Mesenchymal stem cell (in vitro differentiated cells and primary cell): ENCODE data around the gene CSPG4.
"Not testable (repeated sequence)": the region's sequence is repeated elsewhere in the genome, so short reads cannot be mapped to it uniquely, and the experiment has no call there.

ENCODE experiments used
- DNase-seq: peaks from one replicate; pipeline ENCODE4 v3.0.0-alpha.2; 2013
- H2AFZ ChIP-seq: one replicate; pipeline ENCODE4 v1.6.1; 2013; ENCODE audit warnings: low read depth, mild to moderate bottlenecking, control low read depth, inconsistent platforms, low read length, moderate library complexity
- H2AK5ac ChIP-seq: 2 replicates; pipeline ENCODE4 v1.6.1; 2013; ENCODE audit warnings: low read length, moderate library complexity, mild to moderate bottlenecking, inconsistent platforms; ENCODE audit not compliant: severe bottlenecking
- H2BK120ac ChIP-seq: one replicate; pipeline ENCODE4 v1.6.1; 2013; ENCODE audit warnings: low read depth, mild to moderate bottlenecking, inconsistent platforms, low read length, moderate library complexity
- H2BK12ac ChIP-seq, 2 experiments: one replicate each; pipeline ENCODE4 v1.6.1; 2013; ENCODE audit warnings: inconsistent platforms in 2 of 2, low read length in 2 of 2, mild to moderate bottlenecking in 2 of 2, moderate library complexity in 2 of 2, control low read depth in 1 of 2
- H2BK15ac ChIP-seq: one replicate; pipeline ENCODE4 v1.6.1; 2013; ENCODE audit warnings: mild to moderate bottlenecking, low read depth, inconsistent platforms; ENCODE audit not compliant: poor library complexity, severe bottlenecking
- H2BK5ac ChIP-seq: 2 replicates; pipeline ENCODE4 v1.6.1; 2013; ENCODE audit warnings: low read depth, mild to moderate bottlenecking, low read length, control low read depth, inconsistent platforms; ENCODE audit not compliant: poor library complexity, severe bottlenecking
- H3K14ac ChIP-seq, 2 experiments: one replicate each; pipeline ENCODE4 v1.6.1; 2013; ENCODE audit warnings: inconsistent platforms in 2 of 2, low read length in 2 of 2, control low read depth in 1 of 2, mild to moderate bottlenecking in 1 of 2, moderate library complexity in 1 of 2
- H3K18ac ChIP-seq, 2 experiments: one replicate each; pipeline ENCODE4 v1.6.1; 2013; ENCODE audit warnings: inconsistent platforms in 2 of 2, low read length in 2 of 2, control low read depth in 1 of 2, low read depth in 1 of 2, mild to moderate bottlenecking in 1 of 2
- H3K23ac ChIP-seq, 2 experiments: one replicate each; pipeline ENCODE4 v1.6.1; 2013; ENCODE audit warnings: inconsistent platforms in 2 of 2, low read length in 2 of 2, mild to moderate bottlenecking in 2 of 2, moderate library complexity in 2 of 2, control low read depth in 1 of 2
- H3K27ac ChIP-seq: 2 replicates; pipeline ENCODE4 v1.5.1; 2013; ENCODE audit warnings: mild to moderate bottlenecking, moderate library complexity, low read length, control low read depth, inconsistent platforms; ENCODE audit not compliant: poor library complexity, severe bottlenecking
- H3K27me3 ChIP-seq, 2 experiments: 2 replicates each; pipeline versions ENCODE4 v1.6.1 to v1.7.0; 2013; ENCODE audit warnings: low read length in 2 of 2, mild to moderate bottlenecking in 2 of 2, moderate library complexity in 2 of 2, control low read depth in 1 of 2, inconsistent platforms in 1 of 2; ENCODE audit not compliant: control insufficient read depth in 1 of 2, insufficient read depth in 1 of 2
- H3K36me3 ChIP-seq, 2 experiments: 2 replicates each; pipeline versions ENCODE4 v1.6.1 to v1.7.0; 2013; ENCODE audit warnings: low read length in 2 of 2, control low read depth in 1 of 2, inconsistent platforms in 1 of 2, low read depth in 1 of 2, mild to moderate bottlenecking in 1 of 2; ENCODE audit not compliant: insufficient read depth in 2 of 2, control insufficient read depth in 1 of 2
- H3K4ac ChIP-seq, 2 experiments: one replicate each; pipeline ENCODE4 v1.6.1; 2013; ENCODE audit warnings: inconsistent platforms in 2 of 2, low read length in 2 of 2, mild to moderate bottlenecking in 2 of 2, moderate library complexity in 2 of 2, control low read depth in 1 of 2, low read depth in 1 of 2
- H3K4me1 ChIP-seq: 2 replicates; pipeline ENCODE4 v1.6.1; 2013; ENCODE audit warnings: low read depth, low read length, control low read depth; ENCODE audit not compliant: control insufficient read depth, insufficient read depth
- H3K4me2 ChIP-seq: 2 replicates; pipeline ENCODE4 v1.6.1; 2013; ENCODE audit warnings: low read length, mild to moderate bottlenecking, inconsistent platforms; ENCODE audit not compliant: poor library complexity, severe bottlenecking
- H3K4me3 ChIP-seq, 2 experiments: 2 replicates each; pipeline versions ENCODE4 v1.5.1 to v1.7.0; 2013; ENCODE audit warnings: low read length in 2 of 2, mild to moderate bottlenecking in 2 of 2, control low read depth in 1 of 2, low read depth in 1 of 2; ENCODE audit not compliant: insufficient read depth in 1 of 2
- H3K79me1 ChIP-seq: replicated peaks from 2 replicates; pipeline ENCODE4 v1.6.1; 2013; ENCODE audit warnings: mild to moderate bottlenecking, control low read depth, low read length, inconsistent platforms; ENCODE audit not compliant: poor library complexity, severe bottlenecking
- H3K9ac ChIP-seq: 2 replicates; pipeline ENCODE4 v1.7.0; 2013; ENCODE audit warnings: mild to moderate bottlenecking, low read length, moderate library complexity
- H3K9me3 ChIP-seq: 2 replicates; pipeline ENCODE4 v1.7.0; 2013; ENCODE audit warnings: mild to moderate bottlenecking, low read length; ENCODE audit not compliant: control insufficient read depth
- H4K8ac ChIP-seq: one replicate; pipeline ENCODE4 v1.6.1; 2013; ENCODE audit warnings: inconsistent platforms, mild to moderate bottlenecking, low read length, moderate library complexity
- H4K91ac ChIP-seq: one replicate; pipeline ENCODE4 v1.6.1; 2013; ENCODE audit warnings: mild to moderate bottlenecking, low read length, inconsistent platforms
- WGBS: methylation state at CpG from one replicate; pipeline ENCODE4 v1.1.7; 2013; ENCODE audit warnings: mixed read lengths; 5-methylcytosine and 5-hydroxymethylcytosine counted together

The CSPG4 gene

DNA sequence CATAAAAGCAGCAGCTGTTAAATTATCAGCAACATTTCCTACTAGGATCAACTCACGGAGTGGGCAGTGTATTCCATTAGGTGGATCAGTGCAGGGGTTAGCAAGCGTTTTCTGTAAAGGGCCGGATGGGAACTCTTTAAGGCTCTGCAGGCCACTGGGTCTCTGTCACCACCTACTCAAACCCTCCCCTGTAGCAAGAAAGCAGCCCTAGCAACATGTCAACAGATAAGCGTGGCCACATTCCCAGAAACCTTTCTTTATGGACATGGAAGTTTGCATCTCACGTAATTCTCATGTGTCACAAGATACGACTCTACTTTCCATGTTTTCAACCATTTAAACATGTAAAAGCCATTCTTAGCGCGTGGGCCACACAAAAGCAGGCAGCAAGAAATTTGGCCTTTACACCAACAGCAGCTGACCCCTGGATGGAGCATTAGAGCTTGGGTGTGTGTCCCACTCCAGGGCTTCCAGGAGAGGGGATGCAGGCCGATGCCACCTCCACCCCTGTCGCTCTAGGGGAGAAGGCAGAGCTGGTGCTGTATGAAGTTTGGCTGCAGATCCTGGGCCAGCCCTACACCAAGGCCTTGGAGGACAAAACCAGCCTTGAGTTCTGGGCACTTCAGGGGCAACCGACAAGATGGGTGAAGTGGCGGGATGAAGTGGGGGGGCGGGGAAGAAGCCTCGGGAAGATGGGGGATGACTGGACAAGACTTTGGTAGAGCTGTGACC lies 48.2 kb upstream of the CSPG4 start:
- no peaks in the 10 kb centered on the region for H3K36me3 ChIP-seq
- H3K23ac ChIP-seq = no peak overlapping the region
- no peak overlapping the region for H3K18ac ChIP-seq
- no peaks in the 10 kb centered on the region for H3K27me3 ChIP-seq
- H2BK5ac ChIP-seq = no peak overlapping the region
- peaks cover 4% of the 10 kb centered on the region for H3K4me1 ChIP-seq
- DNase-seq = no peak
- H3K4me3 ChIP-seq = no peak overlapping the region
- no peaks in the 10 kb centered on the region for H3K79me1 ChIP-seq
- no peak overlapping the region for H2AFZ ChIP-seq
- no peak overlapping the region for H3K14ac ChIP-seq
- no peak overlapping the region for H2BK15ac ChIP-seq
- no peaks in the 10 kb centered on the region for H3K9me3 ChIP-seq
- H4K8ac ChIP-seq = no peak overlapping the region
- no peak overlapping the region for H2BK12ac ChIP-seq
- H2BK120ac ChIP-seq = no peak overlapping the region
- 95% methylated on average over 12 of the region's 14 CpGs for WGBS
- H3K27ac ChIP-seq = no peak overlapping the region
- H3K4me2 ChIP-seq = no peak overlapping the region
- H3K4ac ChIP-seq = no peak overlapping the region
- H2AK5ac ChIP-seq = no peak overlapping the region
- H3K9ac ChIP-seq = no peak overlapping the region
- H4K91ac ChIP-seq = no peak overlapping the region

DNA sequence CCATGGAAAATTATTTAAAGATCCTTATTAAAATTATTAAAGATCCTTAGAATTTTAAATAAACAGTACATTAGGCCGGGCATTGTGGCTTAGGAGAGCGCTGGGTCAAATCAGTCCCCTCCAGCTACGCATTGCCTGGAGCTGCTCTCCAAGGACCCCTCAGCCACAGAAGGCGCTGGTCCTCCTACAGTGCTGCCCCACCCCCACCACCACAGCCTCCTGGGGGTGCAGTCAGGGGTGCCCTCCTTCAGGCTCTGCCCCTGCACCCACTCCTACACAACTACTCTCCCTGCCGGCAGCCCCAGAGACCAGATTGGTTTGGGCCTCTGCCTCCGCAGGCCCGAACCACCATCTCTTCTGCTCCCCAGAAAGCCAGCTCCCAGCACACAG lies 47.5 kb upstream of the CSPG4 start:
- H4K8ac ChIP-seq, H3K23ac ChIP-seq, H3K9ac ChIP-seq, H3K79me1 ChIP-seq, DNase-seq, H3K4me3 ChIP-seq, H2BK12ac ChIP-seq, H3K4me2 ChIP-seq, H3K14ac ChIP-seq, H3K4me1 ChIP-seq, H3K18ac ChIP-seq, H2BK120ac ChIP-seq, H2BK15ac ChIP-seq, H3K36me3 ChIP-seq, H2AFZ ChIP-seq, H3K27me3 ChIP-seq, H2AK5ac ChIP-seq, H3K27ac ChIP-seq, H3K9me3 ChIP-seq, H4K91ac ChIP-seq, H2BK5ac ChIP-seq: not testable (repeated sequence)
- H3K4ac ChIP-seq = peak overlapping the region in 1 of 2 experiments; percentile 15
- WGBS = 100% methylated on average over 7 of the region's 7 CpGs

DNA sequence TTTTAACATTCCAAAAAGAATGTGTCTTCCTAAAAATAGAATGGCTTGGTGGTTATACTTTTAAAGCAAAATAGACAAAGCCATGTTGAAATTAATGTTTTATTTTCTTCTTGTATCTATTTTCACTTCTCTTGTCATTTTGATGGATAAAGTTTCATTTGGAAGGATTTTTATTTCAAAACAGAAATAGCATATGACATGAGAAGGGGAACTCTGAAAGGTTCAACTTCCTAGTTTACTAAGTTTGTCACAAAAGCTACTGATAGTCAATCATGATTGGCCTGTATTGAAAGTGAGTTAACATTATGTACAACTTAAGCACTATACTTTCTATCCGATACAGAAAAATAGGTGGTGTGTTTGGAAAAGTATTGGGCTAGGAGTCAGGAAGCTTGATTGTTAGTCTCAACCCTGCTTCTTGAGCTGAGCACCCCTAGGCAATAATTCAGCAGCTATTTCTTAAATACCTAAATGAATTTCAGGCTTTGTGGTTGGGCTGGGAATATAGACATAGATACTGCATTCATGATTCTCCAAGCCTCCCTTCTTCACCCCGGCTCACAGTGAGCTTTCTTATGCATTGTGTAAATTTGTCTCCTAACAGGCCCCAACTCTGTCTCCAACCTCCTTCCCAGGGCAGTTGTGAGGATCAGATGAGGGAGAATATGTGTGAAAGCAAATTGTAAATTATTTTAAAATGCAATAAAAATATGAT lies 46.9 kb upstream of the CSPG4 start:
- no peak for DNase-seq
- no peaks in the 10 kb centered on the region for H3K79me1 ChIP-seq
- no peak overlapping the region for H2AK5ac ChIP-seq
- no peak overlapping the region for H3K4ac ChIP-seq
- H3K4me1 ChIP-seq = peaks cover 4% of the 10 kb centered on the region
- no peaks in the 10 kb centered on the region for H3K9me3 ChIP-seq
- no peak overlapping the region for H3K14ac ChIP-seq
- H3K4me2 ChIP-seq = no peak overlapping the region
- H2BK15ac ChIP-seq = no peak overlapping the region
- no peak overlapping the region for H2BK120ac ChIP-seq
- no CpG with 5 or more reads among the region's 2 CpGs for WGBS
- no peak overlapping the region for H2BK12ac ChIP-seq
- H3K27me3 ChIP-seq = no peaks in the 10 kb centered on the region
- no peak overlapping the region for H3K18ac ChIP-seq
- no peak overlapping the region for H2AFZ ChIP-seq
- H3K27ac ChIP-seq = no peak overlapping the region
- peak overlapping the region; percentile 88 for H3K9ac ChIP-seq
- no peaks in the 10 kb centered on the region for H3K36me3 ChIP-seq
- no peak overlapping the region for H4K8ac ChIP-seq
- no peak overlapping the region for H4K91ac ChIP-seq
- peak overlapping the region in 1 of 2 experiments; percentile 79 for H3K4me3 ChIP-seq
- no peak overlapping the region for H2BK5ac ChIP-seq
- H3K23ac ChIP-seq = no peak overlapping the region

DNA sequence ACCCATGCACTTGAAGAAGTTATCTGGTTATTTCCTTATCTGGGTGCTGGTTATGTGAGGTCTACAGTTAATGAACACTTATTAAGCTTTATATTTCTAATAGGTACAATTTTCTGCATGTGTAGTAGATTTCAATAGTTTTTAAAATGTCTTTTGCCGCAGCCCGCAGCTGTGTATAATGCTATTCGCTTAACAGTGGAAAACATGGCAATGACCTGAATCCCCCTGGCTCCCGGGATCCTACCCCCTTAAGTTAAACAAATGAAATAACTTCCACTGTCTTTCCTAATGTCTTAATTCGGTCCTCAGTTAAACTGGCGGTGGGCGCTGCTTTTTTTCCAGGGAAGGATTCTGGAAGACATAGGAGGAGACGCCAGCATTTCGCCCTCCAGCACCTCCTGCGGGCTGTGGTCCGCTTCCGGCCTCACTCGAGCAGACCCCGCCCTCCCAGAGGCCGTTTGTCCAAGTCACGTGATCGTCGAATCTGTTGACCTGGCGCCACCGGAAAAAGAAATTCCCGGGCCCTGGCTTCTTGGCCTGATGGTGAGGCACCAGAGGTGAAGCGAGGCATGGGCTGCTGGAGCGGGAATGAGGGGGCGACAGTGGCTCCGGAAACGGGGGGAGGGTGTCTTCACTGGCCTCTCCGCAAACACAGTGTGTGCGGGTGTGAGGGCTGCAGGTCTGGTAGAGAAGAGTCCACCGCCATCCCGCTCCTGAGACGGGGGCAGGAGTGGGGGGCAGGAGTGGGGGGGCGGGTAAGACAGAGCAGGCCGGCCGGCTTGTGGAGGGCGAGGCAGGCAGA lies 45.6 kb upstream of the CSPG4 start:
- Histone ChIP-seq H2BK15ac (peak overlapping the region; percentile 82), H2BK12ac (peak overlapping the region in 1 of 2 experiments; percentile 21), H2BK5ac (no peak overlapping the region), H3K4me1 (peaks cover 4% of the 10 kb centered on the region), H3K9me3 (no peaks in the 10 kb centered on the region), H3K23ac (no peak overlapping the region), H3K4me3 (peak overlapping the region; percentile 51 to 79), H3K14ac (no peak overlapping the region), H4K8ac (peak overlapping the region; percentile 98), H3K36me3 (no peaks in the 10 kb centered on the region), H3K27me3 (no peaks in the 10 kb centered on the region), H3K18ac (peak overlapping the region; percentile 85 to 92), H3K27ac (no peak overlapping the region), H3K79me1 (no peaks in the 10 kb centered on the region), H4K91ac (peak overlapping the region; percentile 80), H2AK5ac (no peak overlapping the region), H3K4ac (peak overlapping the region in 1 of 2 experiments; percentile 79), H3K4me2 (peak overlapping the region; percentile 54), H2AFZ (peak overlapping the region; percentile 69), H3K9ac (peak overlapping the region; percentile 88), H2BK120ac (peak overlapping the region; percentile 37)
- 12% methylated on average over 29 of the region's 35 CpGs for WGBS
- DNase-seq = peak; percentile 85
